HepG2 (cell line): ENCODE results near the gene PHTF2. TPM values are rescaled to one million over a fixed set of nuclear protein-coding genes. Genes with fewer than 3 reads are reported as not detected.

Experiments used
- ARHGAP35 ChIP-seq: sonication (generic); formaldehyde crosslinking; IDR thresholded peaks from 2 replicates; pipeline ENCODE4 v1.9.0; 2022; ENCODE audit warnings: mild to moderate bottlenecking, inconsistent platforms, moderate library complexity, missing genetic modification reagents, borderline replicate concordance
- BCL6 ChIP-seq: IDR thresholded peaks from 2 replicates; pipeline ENCODE4 v1.6.1; 2016; ENCODE audit warnings: missing genetic modification reagents, missing compliant biosample characterization
- CBX2 ChIP-seq, 2 experiments: fragments of 200-600 bp in 1 of 2; sonication (generic); formaldehyde crosslinking in 1 of 2; IDR thresholded peaks; 2 replicates each; pipeline versions ENCODE4 v1.7.0 to v1.8.1; 2018 to 2022; ENCODE audit warnings: low read depth in 2 of 2, low read length in 1 of 2, mild to moderate bottlenecking in 1 of 2, missing genetic modification reagents in 1 of 2
- HDAC2 ChIP-seq: sonication (generic); formaldehyde crosslinking; IDR thresholded peaks from 2 replicates; pipeline ENCODE4 v1.4.0; 2020; ENCODE audit warnings: missing genetic modification reagents
- MEIS2 ChIP-seq: sonication (generic); formaldehyde crosslinking; IDR thresholded peaks from 2 replicates; pipeline ENCODE4 v1.9.0; 2021; ENCODE audit warnings: mild to moderate bottlenecking, missing genetic modification reagents
- MXD4 ChIP-seq: IDR thresholded peaks from 2 replicates; pipeline ENCODE4 v1.6.1; 2016; ENCODE audit warnings: mild to moderate bottlenecking, missing biosample characterization, missing genetic modification reagents
- NCOA2 ChIP-seq: sonication (generic); formaldehyde crosslinking; IDR thresholded peaks from 2 replicates; pipeline ENCODE4 v1.8.0; 2022; ENCODE audit warnings: inconsistent platforms
- PAX8 ChIP-seq: sonication (generic); formaldehyde crosslinking; IDR thresholded peaks from 2 replicates; pipeline ENCODE4 v1.8.0; 2022; ENCODE audit warnings: mild to moderate bottlenecking, missing genetic modification reagents, borderline replicate concordance
- PHF8 ChIP-seq: sonication (generic); formaldehyde crosslinking; IDR thresholded peaks from 2 replicates; pipeline ENCODE4 v1.5.0; 2020; ENCODE audit warnings: missing genetic modification reagents
- RFX5 ChIP-seq: IDR thresholded peaks from 2 replicates; pipeline ENCODE4 v1.6.1; 2011; ENCODE audit warnings: low read depth, low read length, improper control_type of control experiment
- RXRA ChIP-seq: sonication (generic); formaldehyde crosslinking; IDR thresholded peaks from 2 replicates; pipeline ENCODE4 v1.5.1; 2020; ENCODE audit warnings: missing genetic modification reagents
- SAP130 ChIP-seq: IDR thresholded peaks from 2 replicates; pipeline ENCODE4 v1.6.1; 2016; ENCODE audit warnings: low read depth
- SRY ChIP-seq: sonication (generic); formaldehyde crosslinking; IDR thresholded peaks from 2 replicates; pipeline ENCODE4 v1.8.0; 2022; ENCODE audit warnings: mild to moderate bottlenecking, missing genetic modification reagents
- TAF1 ChIP-seq: sonication (generic); formaldehyde crosslinking; IDR thresholded peaks from 2 replicates; pipeline ENCODE4 v1.4.0; 2020; ENCODE audit warnings: missing genetic modification reagents
- TCF7L2 ChIP-seq: IDR thresholded peaks from 2 replicates; pipeline ENCODE4 v1.6.1; 2011; ENCODE audit warnings: mild to moderate bottlenecking, low read depth, low read length, moderate library complexity
- ZBTB7A ChIP-seq: sonication (generic); formaldehyde crosslinking; IDR thresholded peaks from 2 replicates; pipeline ENCODE4 v1.8.0; 2022; ENCODE audit warnings: mild to moderate bottlenecking, missing genetic modification reagents
- polyA plus RNA-seq, 8 experiments: library from polyadenylated mRNA; depleted of rRNA in 3 of 8; stranded (reverse) in 7 of 8; unstranded in 1 of 8; fragments of >200 nt; fragmentation: Illumina TruSeq in 4 of 8; extraction: Trizol in 4 of 8; gene quantifications; 2 replicates each; pipeline versions ENCODE4 v1.2.1 to v1.2.3, GENCODE V29; 2011 to 2016; ENCODE audit warnings: low read depth in 4 of 8, missing spikeins in 1 of 8, mixed read lengths in 1 of 8; ENCODE audit not compliant: insufficient read depth in 1 of 8
- total RNA-seq, 5 experiments: library from RNA; depleted of rRNA; stranded (reverse); fragments of >200 nt; fragmentation: Illumina TruSeq; extraction: Trizol; gene quantifications; 2 replicates each; pipeline ENCODE4 v1.2.3, GENCODE V29; 2016; ENCODE audit warnings: low read depth in 1 of 5
- TF ChIP-seq, protein P1 (sequence below): sonication (generic); formaldehyde crosslinking; IDR thresholded peaks from 2 replicates; pipeline ENCODE4 v1.8.0; 2022; ENCODE audit warnings: mild to moderate bottlenecking, missing genetic modification reagents
- TF ChIP-seq, protein P2 (sequence below): sonication (generic); formaldehyde crosslinking; IDR thresholded peaks from 2 replicates; pipeline ENCODE4 v1.4.0; 2020; ENCODE audit warnings: mild to moderate bottlenecking, missing genetic modification reagents
- TF ChIP-seq, protein P3 (sequence below): sonication (generic); formaldehyde crosslinking; IDR thresholded peaks from 2 replicates; pipeline ENCODE4 v1.4.0; 2020; ENCODE audit warnings: missing genetic modification reagents, borderline replicate concordance
- TF ChIP-seq, protein P4 (sequence below): sonication (generic); formaldehyde crosslinking; IDR thresholded peaks from 2 replicates; pipeline ENCODE4 v1.5.1; 2020; ENCODE audit warnings: mild to moderate bottlenecking, moderate library complexity, missing genetic modification reagents

Gene PHTF2
- total and polyA plus RNA-seq, 2 of the 13 experiments (the other 11 are each of a cell fraction or from before 2014, with no cell fraction given): 7.4 to 10.2 TPM

DNA sequence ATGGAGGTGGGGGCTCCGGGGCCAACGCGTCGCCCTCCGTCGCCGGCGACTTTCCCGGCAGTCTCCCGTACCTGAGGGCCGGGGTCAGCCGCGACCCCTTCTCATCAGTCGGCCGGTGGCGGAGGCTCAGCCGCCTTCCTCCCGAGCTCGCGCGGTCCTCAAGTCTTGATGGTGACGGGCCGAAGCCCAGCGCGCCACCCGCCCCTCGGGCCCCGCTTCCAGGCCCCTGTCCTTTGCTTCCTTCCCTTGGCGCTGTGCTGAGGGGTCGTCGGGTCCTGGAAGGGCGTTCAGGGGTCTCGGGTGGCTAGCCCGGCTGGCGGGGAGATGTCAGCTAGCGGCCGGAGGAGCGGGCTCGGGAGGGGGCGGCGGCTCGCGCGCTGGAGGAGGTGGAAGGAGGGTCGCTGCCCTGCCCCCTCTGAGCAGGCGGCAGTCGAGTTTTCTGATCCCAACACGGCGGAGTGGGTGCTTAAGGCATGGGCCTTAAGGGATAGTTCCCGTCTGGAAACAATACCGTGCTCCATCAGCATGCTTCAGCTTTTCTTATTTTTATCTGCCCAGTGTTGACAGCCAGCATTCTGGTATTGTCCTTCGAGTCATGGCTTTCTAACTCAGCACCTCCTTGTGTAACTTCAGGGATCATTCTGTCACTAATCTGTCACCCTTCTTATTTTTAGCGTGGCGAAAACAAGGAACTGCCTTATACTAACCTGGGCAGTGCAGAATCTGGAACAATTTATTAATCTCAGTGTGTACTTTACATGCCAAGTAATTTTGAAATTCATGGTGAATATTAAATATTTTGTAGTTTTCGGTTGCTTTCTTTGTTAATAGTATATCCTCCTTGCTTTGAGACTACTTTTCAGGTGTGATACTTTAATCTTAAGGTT is 748 bp downstream of the PHTF2 start (continued):
- TF ChIP-seq RFX5 (no peak), SAP130 (CRISPR knock-in tag) (0 out of 2 replicates have a peak, but pooled peaks have one; percentile 3), TAF1 (CRISPR knock-in tag) (peak; percentile 22; the same call in 1 of the 2 replicates), HDAC2 (0 out of 2 replicates have a peak, but pooled peaks have one; percentile 23), PAX8 (CRISPR knock-in tag) (no peak), BCL6 (CRISPR knock-in tag) (0 out of 2 replicates have a peak, but pooled peaks have one; percentile 12), SRY (peak; percentile 71; the same call in 1 of the 2 replicates), ARHGAP35 (0 out of 2 replicates have a peak, but pooled peaks have one; percentile 16), MEIS2 (CRISPR knock-in tag) (0 out of 2 replicates have a peak, but pooled peaks have one; percentile 21), CBX2 (IDR thresholded peaks at IDR 0.05; ENCODE audit: low read depth, low read length) (no peak), CBX2 (CRISPR knock-in tag; IDR thresholded peaks at IDR 0.05; ENCODE audit: low read depth) (peak; percentile 82; the same call in 1 of the 2 replicates), NCOA2 (0 out of 2 replicates have a peak, but pooled peaks have one; percentile 2), TCF7L2 (no peak), ZBTB7A (peak; percentile 57; the same call in 1 of the 2 replicates), MXD4 (0 out of 2 replicates have a peak, but pooled peaks have one; percentile 61), PHF8 (CRISPR knock-in tag) (peak; percentile 78), RXRA (CRISPR knock-in tag) (peak; percentile 67)
- TF ChIP-seq, protein P1, sequence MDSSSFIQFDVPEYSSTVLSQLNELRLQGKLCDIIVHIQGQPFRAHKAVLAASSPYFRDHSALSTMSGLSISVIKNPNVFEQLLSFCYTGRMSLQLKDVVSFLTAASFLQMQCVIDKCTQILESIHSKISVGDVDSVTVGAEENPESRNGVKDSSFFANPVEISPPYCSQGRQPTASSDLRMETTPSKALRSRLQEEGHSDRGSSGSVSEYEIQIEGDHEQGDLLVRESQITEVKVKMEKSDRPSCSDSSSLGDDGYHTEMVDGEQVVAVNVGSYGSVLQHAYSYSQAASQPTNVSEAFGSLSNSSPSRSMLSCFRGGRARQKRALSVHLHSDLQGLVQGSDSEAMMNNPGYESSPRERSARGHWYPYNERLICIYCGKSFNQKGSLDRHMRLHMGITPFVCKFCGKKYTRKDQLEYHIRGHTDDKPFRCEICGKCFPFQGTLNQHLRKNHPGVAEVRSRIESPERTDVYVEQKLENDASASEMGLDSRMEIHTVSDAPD (CRISPR knock-in tag): no peak
- TF ChIP-seq, protein P2, sequence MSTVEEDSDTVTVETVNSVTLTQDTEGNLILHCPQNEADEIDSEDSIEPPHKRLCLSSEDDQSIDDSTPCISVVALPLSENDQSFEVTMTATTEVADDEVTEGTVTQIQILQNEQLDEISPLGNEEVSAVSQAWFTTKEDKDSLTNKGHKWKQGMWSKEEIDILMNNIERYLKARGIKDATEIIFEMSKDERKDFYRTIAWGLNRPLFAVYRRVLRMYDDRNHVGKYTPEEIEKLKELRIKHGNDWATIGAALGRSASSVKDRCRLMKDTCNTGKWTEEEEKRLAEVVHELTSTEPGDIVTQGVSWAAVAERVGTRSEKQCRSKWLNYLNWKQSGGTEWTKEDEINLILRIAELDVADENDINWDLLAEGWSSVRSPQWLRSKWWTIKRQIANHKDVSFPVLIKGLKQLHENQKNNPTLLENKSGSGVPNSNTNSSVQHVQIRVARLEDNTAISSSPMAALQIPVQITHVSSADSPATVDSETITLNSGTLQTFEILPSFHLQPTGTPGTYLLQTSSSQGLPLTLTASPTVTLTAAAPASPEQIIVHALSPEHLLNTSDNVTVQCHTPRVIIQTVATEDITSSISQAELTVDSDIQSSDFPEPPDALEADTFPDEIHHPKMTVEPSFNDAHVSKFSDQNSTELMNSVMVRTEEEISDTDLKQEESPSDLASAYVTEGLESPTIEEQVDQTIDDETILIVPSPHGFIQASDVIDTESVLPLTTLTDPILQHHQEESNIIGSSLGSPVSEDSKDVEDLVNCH (CRISPR knock-in tag): 0 out of 2 replicates have a peak, but pooled peaks have one; percentile 34
- TF ChIP-seq, protein P3, sequence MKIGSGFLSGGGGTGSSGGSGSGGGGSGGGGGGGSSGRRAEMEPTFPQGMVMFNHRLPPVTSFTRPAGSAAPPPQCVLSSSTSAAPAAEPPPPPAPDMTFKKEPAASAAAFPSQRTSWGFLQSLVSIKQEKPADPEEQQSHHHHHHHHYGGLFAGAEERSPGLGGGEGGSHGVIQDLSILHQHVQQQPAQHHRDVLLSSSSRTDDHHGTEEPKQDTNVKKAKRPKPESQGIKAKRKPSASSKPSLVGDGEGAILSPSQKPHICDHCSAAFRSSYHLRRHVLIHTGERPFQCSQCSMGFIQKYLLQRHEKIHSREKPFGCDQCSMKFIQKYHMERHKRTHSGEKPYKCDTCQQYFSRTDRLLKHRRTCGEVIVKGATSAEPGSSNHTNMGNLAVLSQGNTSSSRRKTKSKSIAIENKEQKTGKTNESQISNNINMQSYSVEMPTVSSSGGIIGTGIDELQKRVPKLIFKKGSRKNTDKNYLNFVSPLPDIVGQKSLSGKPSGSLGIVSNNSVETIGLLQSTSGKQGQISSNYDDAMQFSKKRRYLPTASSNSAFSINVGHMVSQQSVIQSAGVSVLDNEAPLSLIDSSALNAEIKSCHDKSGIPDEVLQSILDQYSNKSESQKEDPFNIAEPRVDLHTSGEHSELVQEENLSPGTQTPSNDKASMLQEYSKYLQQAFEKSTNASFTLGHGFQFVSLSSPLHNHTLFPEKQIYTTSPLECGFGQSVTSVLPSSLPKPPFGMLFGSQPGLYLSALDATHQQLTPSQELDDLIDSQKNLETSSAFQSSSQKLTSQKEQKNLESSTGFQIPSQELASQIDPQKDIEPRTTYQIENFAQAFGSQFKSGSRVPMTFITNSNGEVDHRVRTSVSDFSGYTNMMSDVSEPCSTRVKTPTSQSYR (CRISPR knock-in tag): 0 out of 2 replicates have a peak, but pooled peaks have one; percentile 36
- TF ChIP-seq, protein P4, sequence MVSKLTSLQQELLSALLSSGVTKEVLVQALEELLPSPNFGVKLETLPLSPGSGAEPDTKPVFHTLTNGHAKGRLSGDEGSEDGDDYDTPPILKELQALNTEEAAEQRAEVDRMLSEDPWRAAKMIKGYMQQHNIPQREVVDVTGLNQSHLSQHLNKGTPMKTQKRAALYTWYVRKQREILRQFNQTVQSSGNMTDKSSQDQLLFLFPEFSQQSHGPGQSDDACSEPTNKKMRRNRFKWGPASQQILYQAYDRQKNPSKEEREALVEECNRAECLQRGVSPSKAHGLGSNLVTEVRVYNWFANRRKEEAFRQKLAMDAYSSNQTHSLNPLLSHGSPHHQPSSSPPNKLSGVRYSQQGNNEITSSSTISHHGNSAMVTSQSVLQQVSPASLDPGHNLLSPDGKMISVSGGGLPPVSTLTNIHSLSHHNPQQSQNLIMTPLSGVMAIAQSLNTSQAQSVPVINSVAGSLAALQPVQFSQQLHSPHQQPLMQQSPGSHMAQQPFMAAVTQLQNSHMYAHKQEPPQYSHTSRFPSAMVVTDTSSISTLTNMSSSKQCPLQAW: peak; percentile 42; the same call in 1 of the 2 replicates
